ENCODE measurements around the gene VSX2.
"Not testable (repeated sequence)": the region's sequence is repeated elsewhere in the genome, so short reads cannot be mapped to it uniquely, and the experiment has no call there.

- TF ChIP-seq CTCF (optimal IDR thresholded peaks at IDR 0.05 in 1 of 3, IDR thresholded peaks at IDR 0.05 in 1 of 3, conservative IDR thresholded peaks at IDR 0.05 in 1 of 3; ENCODE audit: extremely low read depth in 1 of 3, insufficient read depth in 2 of 3, low read length in 3 of 3); EZH2 (IDR thresholded peaks at IDR 0.05; ENCODE audit: low read length): not testable (repeated sequence)
Measured at GRCh38 chr14:74270382-74271177, 31.3 kb downstream of the VSX2 start.

Measured in keratinocyte (primary cell).